IMR-90 (cell line): ENCODE measurements around the gene CD320. TPM values are rescaled to one million over a fixed set of nuclear protein-coding genes. Genes with fewer than 3 reads are reported as not detected.

Experiments
- ATAC-seq: fragments of 200-7000 bp; cut with Tn5 transposase; 2 replicates; pipeline ENCODE4 v1.9.1; 2020; ENCODE audit warnings: low read depth, mild to moderate bottlenecking, moderate library complexity
- BruUV-seq: library from RNA; stranded (reverse); fragments of 400-500 nt; replicated peaks from 2 replicates; lab custom pipeline; 2021; lab: Mats Ljungman, UMichigan
- CTCF ChIA-PET: fragments of 300-600 bp; formaldehyde crosslinking; extraction: SDS; loops from one replicate; lab custom pipeline; 2021; ENCODE audit warnings: antibody characterized with exemption; lab: Yijun Ruan, JAX
- POLR2A ChIA-PET: fragments of 300-600 bp; sonication (Branson Sonifier 250); formaldehyde crosslinking; loops from one replicate; lab custom pipeline; 2022; ENCODE audit warnings: antibody characterized with exemption; ENCODE audit not compliant: unreplicated experiment; lab: Charles Lee
- DNase-seq: peaks from one replicate; pipeline ENCODE4 v3.0.0; 2013
- H2AFZ ChIP-seq: replicated peaks from 2 replicates; pipeline ENCODE3; 2013; ENCODE audit warnings: low read length, mild to moderate bottlenecking; ENCODE audit not compliant: poor library complexity
- H2AK5ac ChIP-seq: 2 replicates; pipeline ENCODE4 v1.6.1; 2013; ENCODE audit warnings: low read depth, low read length, inconsistent platforms
- H2AK9ac ChIP-seq: replicated peaks from 2 replicates; pipeline ENCODE3; 2013; ENCODE audit warnings: mild to moderate bottlenecking, low read depth, low read length, moderate library complexity; ENCODE audit not compliant: poor library complexity
- H2BK120ac ChIP-seq: 2 replicates; pipeline ENCODE4 v1.6.1; 2013; ENCODE audit warnings: low read depth, low read length, inconsistent platforms
- H2BK15ac ChIP-seq: 3 replicates; pipeline ENCODE4 v1.6.1; 2013; ENCODE audit warnings: low read depth, low read length, inconsistent platforms
- H2BK20ac ChIP-seq: 2 replicates; pipeline ENCODE4 v1.6.1; 2013; ENCODE audit warnings: low read depth, mild to moderate bottlenecking, inconsistent platforms, low read length, moderate library complexity
- H2BK5ac ChIP-seq: 2 replicates; pipeline ENCODE4 v1.6.1; 2013; ENCODE audit warnings: mild to moderate bottlenecking, low read depth, low read length, inconsistent platforms; ENCODE audit not compliant: poor library complexity, severe bottlenecking
- H3K14ac ChIP-seq: replicated peaks from 2 replicates; pipeline ENCODE4 v1.6.1; 2013; ENCODE audit warnings: low read depth, low read length, inconsistent platforms
- H3K18ac ChIP-seq: 2 replicates; pipeline ENCODE4 v1.6.1; 2013; ENCODE audit warnings: low read depth, low read length, control low read depth
- H3K23ac ChIP-seq: 2 replicates; pipeline ENCODE4 v1.6.1; 2013; ENCODE audit warnings: low read depth, low read length, inconsistent platforms
- H3K27ac ChIP-seq: 2 replicates; pipeline ENCODE4 v1.5.1; 2013; ENCODE audit warnings: mild to moderate bottlenecking, control low read depth, low read length; ENCODE audit not compliant: insufficient read depth
- H3K27me3 ChIP-seq: 2 replicates; pipeline ENCODE4 v1.6.1; 2013; ENCODE audit warnings: low read length; ENCODE audit not compliant: control insufficient read depth, insufficient read depth
- H3K36me3 ChIP-seq: 2 replicates; pipeline ENCODE4 v1.6.1; 2013; ENCODE audit warnings: low read length, mixed read lengths; ENCODE audit not compliant: control insufficient read depth, insufficient read depth
- H3K4ac ChIP-seq: 2 replicates; pipeline ENCODE4 v1.6.1; 2013; ENCODE audit warnings: low read depth, low read length, inconsistent platforms
- H3K4me1 ChIP-seq: 2 replicates; pipeline ENCODE4 v1.6.1; 2013; ENCODE audit warnings: low read length, mixed read lengths; ENCODE audit not compliant: control insufficient read depth, insufficient read depth
- H3K4me2 ChIP-seq: 2 replicates; pipeline ENCODE4 v1.6.1; 2013; ENCODE audit warnings: low read depth, mild to moderate bottlenecking, control low read depth, low read length, moderate library complexity
- H3K4me3 ChIP-seq: 2 replicates; pipeline ENCODE4 v1.5.1; 2013; ENCODE audit warnings: low read depth, mild to moderate bottlenecking, control low read depth, low read length, moderate library complexity; ENCODE audit not compliant: insufficient read depth
- H3K56ac ChIP-seq: 2 replicates; pipeline ENCODE4 v1.6.1; 2013; ENCODE audit warnings: low read length, inconsistent platforms; ENCODE audit not compliant: insufficient read depth; ENCODE audit errors: extremely low read depth
- H3K79me1 ChIP-seq, 2 experiments: 2 replicates each; pipeline ENCODE4 v1.6.1; 2013; ENCODE audit warnings: low read length in 2 of 2, inconsistent platforms in 1 of 2, low read depth in 1 of 2
- H3K9ac ChIP-seq: 2 replicates; pipeline ENCODE4 v1.6.1; 2013; ENCODE audit warnings: low read depth, low read length, control low read depth
- H3K9me1 ChIP-seq: 2 replicates; pipeline ENCODE4 v1.6.1; 2013; ENCODE audit warnings: low read length, inconsistent platforms; ENCODE audit not compliant: insufficient read depth
- H3K9me3 ChIP-seq: 2 replicates; pipeline ENCODE4 v1.6.1; 2013; ENCODE audit warnings: low read length; ENCODE audit not compliant: control insufficient read depth, insufficient read depth
- H4K20me1 ChIP-seq: 2 replicates; pipeline ENCODE4 v1.6.1; 2013; ENCODE audit warnings: low read length, inconsistent platforms; ENCODE audit not compliant: insufficient read depth
- H4K5ac ChIP-seq: 2 replicates; pipeline ENCODE4 v1.6.1; 2013; ENCODE audit warnings: mild to moderate bottlenecking, low read depth, low read length, control low read depth
- H4K8ac ChIP-seq, 2 experiments: 2 replicates each; pipeline ENCODE4 v1.6.1; 2013; ENCODE audit warnings: low read depth in 2 of 2, low read length in 2 of 2, control low read depth in 1 of 2, inconsistent platforms in 1 of 2
- H4K91ac ChIP-seq: 2 replicates; pipeline ENCODE4 v1.6.1; 2013; ENCODE audit warnings: low read depth, low read length, inconsistent platforms; ENCODE audit not compliant: insufficient read depth
- BHLHE40 ChIP-seq: fragments of 150-350 bp; IDR thresholded peaks from 2 replicates; pipeline ENCODE4 v1.6.1; 2016; ENCODE audit warnings: mild to moderate bottlenecking, low read depth, low read length
- CEBPB ChIP-seq: IDR thresholded peaks from 2 replicates; pipeline ENCODE4 v1.6.1; 2012; ENCODE audit warnings: low read depth, low read length, improper control_type of control experiment
- FOS ChIP-seq: fragments of 150-350 bp; IDR thresholded peaks from 2 replicates; pipeline ENCODE4 v1.6.1; 2016; ENCODE audit warnings: low read depth, low read length
- MXI1 ChIP-seq: IDR thresholded peaks from 2 replicates; pipeline ENCODE4 v1.6.1; 2012; ENCODE audit warnings: low read depth, mild to moderate bottlenecking, low read length, moderate library complexity, borderline replicate concordance
- RCOR1 ChIP-seq: IDR thresholded peaks from 2 replicates; pipeline ENCODE4 v1.6.1; 2012; ENCODE audit warnings: mild to moderate bottlenecking, low read length, improper control_type of control experiment; ENCODE audit not compliant: insufficient replicate concordance
- RFX5 ChIP-seq: IDR thresholded peaks from 2 replicates; pipeline ENCODE4 v1.8.0; 2012; ENCODE audit warnings: low read depth, mild to moderate bottlenecking, low read length, moderate library complexity
- WGBS, 2 experiments: methylation state at CpG; one replicate each; pipeline versions ENCODE4 v1.1.5 to v1.1.7; 2013; ENCODE audit warnings: missing lambda C conversion rate in 2 of 2; ENCODE audit not compliant: insufficient read length in 1 of 2; ENCODE audit errors: extremely low coverage in 2 of 2; 5-methylcytosine and 5-hydroxymethylcytosine counted together
- dilution Hi-C: fragments of 300-500 bp; cut with HindIII; formaldehyde crosslinking; loops from one replicate; pipeline ENCODE4 v1.14.3; 2018; ENCODE audit warnings: low sequenced_read_pairs; ENCODE audit not compliant: unreplicated experiment
- in situ Hi-C: fragments of 300-500 bp; cut with MboI; formaldehyde crosslinking; loops from 3 replicates; pipeline ENCODE4 v1.14.3; 2019; ENCODE audit warnings: low sequenced_read_pairs, inconsistent platforms, mixed read lengths
- intact Hi-C: fragments of 100-400 bp; cut with micrococcal nuclease; formaldehyde crosslinking; loops from 2 replicates; pipeline ENCODE4 v1.10.0; 2022
- polyA plus RNA-seq, 3 experiments: library from polyadenylated mRNA; depleted of rRNA; stranded (reverse); fragments of >200 nt; gene quantifications; 2 replicates each; pipeline ENCODE4 v1.2.3, GENCODE V29; 2012; ENCODE audit warnings: low replicate concordance in 1 of 3
- total RNA-seq: library from RNA; depleted of rRNA; stranded (reverse); fragments of >200 nt; gene quantifications from 2 replicates; pipeline ENCODE4 v1.2.3, GENCODE V29; 2012

CD320 gene
- total and polyA plus RNA-seq, 2 of the 4 experiments (the other 2 are of a cell fraction), result 13.3 to 78.5 TPM

DNA sequence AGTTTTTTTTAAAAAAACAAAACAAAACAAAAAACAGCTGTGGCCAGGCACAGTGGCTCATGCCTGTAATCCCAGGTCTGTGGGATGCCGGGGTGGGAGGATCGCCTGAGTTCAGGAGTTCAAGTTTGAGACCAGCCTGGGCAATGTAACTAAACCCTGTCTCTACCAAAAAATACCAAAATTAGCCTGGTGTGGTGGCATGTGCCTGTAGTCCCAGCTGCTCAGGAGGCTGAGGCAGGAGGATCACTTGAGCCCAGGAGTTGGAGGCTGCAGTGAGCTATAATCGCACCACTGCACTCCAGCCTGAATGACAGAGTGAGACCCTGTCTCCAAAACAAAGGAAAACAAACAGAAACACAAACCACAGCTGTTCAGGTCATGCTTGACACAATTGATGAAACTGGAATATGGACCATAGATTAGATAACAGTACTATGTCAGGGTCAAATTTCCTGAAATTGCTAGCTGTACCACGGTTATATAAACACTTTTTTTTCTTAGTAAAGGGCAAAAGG lies 48.9 kb upstream of the CD320 start:
- peaks cover 3% of the 10 kb centered on the region for H3K9me3 ChIP-seq
- H4K8ac ChIP-seq, result no peak overlapping the region
- no peak overlapping the region for H3K27ac ChIP-seq
- intact Hi-C loops (no loop called here), dilution Hi-C loops (no loop called here), in situ Hi-C loops (loop anchor here (5.0 kb wide), 1 partner anchor 40 kb away; no protein-coding TSS in a partner anchor)
- no peaks in the 10 kb centered on the region for H3K27me3 ChIP-seq
- H2BK120ac ChIP-seq, result no peak overlapping the region
- H3K36me3 ChIP-seq, result no peaks in the 10 kb centered on the region
- no peak overlapping the region for H3K4me3 ChIP-seq
- ATAC-seq (no peak), DNase-seq (no peak)
- H4K5ac ChIP-seq, result no peak overlapping the region
- H3K4ac ChIP-seq, result peak overlapping the region; percentile 16; the same call in 1 of the 2 replicates
- ChIA-PET POLR2A (interaction anchor here (0.6 kb wide), 1 partner anchor 67 kb away, joined by 7 read pairs; no protein-coding TSS in a partner anchor), CTCF (no interaction called here)
- H3K9me1 ChIP-seq, result 0 out of 2 replicates have a peak, but pooled peaks cover 5% of the 10 kb centered on the region
- peaks cover 6% of the 10 kb centered on the region; the same call in 1 of the 2 replicates for H4K20me1 ChIP-seq
- H2BK15ac ChIP-seq, result peak overlapping the region; percentile 10; the same call in 1 of the 3 replicates
- no peak for TF ChIP-seq CEBPB
- TF ChIP-seq RFX5, result no peak
- no peak for TF ChIP-seq FOS
- no peak for TF ChIP-seq MXI1
- TF ChIP-seq BHLHE40, result no peak
- no peak for TF ChIP-seq RCOR1
- H3K9ac ChIP-seq, result no peak overlapping the region
- WGBS, 2 experiments, result no CpG with 5 or more reads among the region's 4 CpGs
- H3K14ac ChIP-seq, result no peak overlapping the region
- no peak overlapping the region for H2AK9ac ChIP-seq
- H2BK5ac ChIP-seq, result no peak overlapping the region
- H3K56ac ChIP-seq, result no peak overlapping the region
- no peaks in the 10 kb centered on the region; a peak in 1 of 4 replicates for H3K79me1 ChIP-seq
- H3K4me2 ChIP-seq, result no peak overlapping the region
- H3K18ac ChIP-seq, result no peak overlapping the region
- peak overlapping the region; percentile 52; the same call in 1 of the 2 replicates for H2AK5ac ChIP-seq
- no peak overlapping the region for H4K91ac ChIP-seq
- H2BK20ac ChIP-seq, result no peak overlapping the region
- BruUV-seq, result no TSS peak
- H2AFZ ChIP-seq, result no peak overlapping the region
- peaks cover 3% of the 10 kb centered on the region for H3K4me1 ChIP-seq
- H3K23ac ChIP-seq, result no peak overlapping the region
